ENCODE results near the gene FGD3. TPM values are rescaled to one million over a fixed set of nuclear protein-coding genes. Genes with fewer than 3 reads are reported as not detected.
"Not testable (repeated sequence)": the region's sequence is repeated elsewhere in the genome, so short reads cannot be mapped to it uniquely, and the experiment has no call there.

FGD3 gene
- total RNA-seq, 2 donors from 2014 or later, result 6.2 to 11.0 TPM

- Histone ChIP-seq H3K36me3 (no peaks in the 10 kb centered on the region), H3K4me1 (replicated peaks) (no peaks in the 10 kb centered on the region), H3K27me3 (replicated peaks; ENCODE audit: insufficient read depth) (no peaks in the 10 kb centered on the region), H3K27ac (no peak overlapping the region), H3K9me3 (no peaks in the 10 kb centered on the region), H3K4me3 (no peak overlapping the region)
- DNase-seq (ENCODE audit: low spot score), result no peak
- TF ChIP-seq POLR2AphosphoS5 (IDR thresholded peaks at IDR 0.05) (no peak), POLR2A (IDR thresholded peaks at IDR 0.05) (no peak), CTCF (IDR thresholded peaks at IDR 0.05) (no peak)
- intact Hi-C loops (cut with DNase I), result no loop called here
- WGBS, result 88% methylated on average over 8 of the region's 8 CpGs
Measured at GRCh38 chr9:93011114-93011513, 63.8 kb downstream of the FGD3 start.

GRCh38 chr9:93012963-93013855 is 65.9 kb downstream of the FGD3 start:
- 96% methylated on average over 14 of the region's 14 CpGs for WGBS
- intact Hi-C loops (cut with DNase I), result no loop called here
- DNase-seq (ENCODE audit: low spot score), result no peak
- Histone ChIP-seq H3K27me3 (replicated peaks; ENCODE audit: insufficient read depth) (no peaks in the 10 kb centered on the region), H3K36me3 (no peaks in the 10 kb centered on the region), H3K4me3 (no peak overlapping the region), H3K27ac (no peak overlapping the region), H3K4me1 (replicated peaks) (no peaks in the 10 kb centered on the region), H3K9me3 (no peaks in the 10 kb centered on the region)
- TF ChIP-seq CTCF (IDR thresholded peaks at IDR 0.05), result no peak
- TF ChIP-seq POLR2A (IDR thresholded peaks at IDR 0.05), result no peak
- TF ChIP-seq POLR2AphosphoS5 (IDR thresholded peaks at IDR 0.05), result no peak

DNA sequence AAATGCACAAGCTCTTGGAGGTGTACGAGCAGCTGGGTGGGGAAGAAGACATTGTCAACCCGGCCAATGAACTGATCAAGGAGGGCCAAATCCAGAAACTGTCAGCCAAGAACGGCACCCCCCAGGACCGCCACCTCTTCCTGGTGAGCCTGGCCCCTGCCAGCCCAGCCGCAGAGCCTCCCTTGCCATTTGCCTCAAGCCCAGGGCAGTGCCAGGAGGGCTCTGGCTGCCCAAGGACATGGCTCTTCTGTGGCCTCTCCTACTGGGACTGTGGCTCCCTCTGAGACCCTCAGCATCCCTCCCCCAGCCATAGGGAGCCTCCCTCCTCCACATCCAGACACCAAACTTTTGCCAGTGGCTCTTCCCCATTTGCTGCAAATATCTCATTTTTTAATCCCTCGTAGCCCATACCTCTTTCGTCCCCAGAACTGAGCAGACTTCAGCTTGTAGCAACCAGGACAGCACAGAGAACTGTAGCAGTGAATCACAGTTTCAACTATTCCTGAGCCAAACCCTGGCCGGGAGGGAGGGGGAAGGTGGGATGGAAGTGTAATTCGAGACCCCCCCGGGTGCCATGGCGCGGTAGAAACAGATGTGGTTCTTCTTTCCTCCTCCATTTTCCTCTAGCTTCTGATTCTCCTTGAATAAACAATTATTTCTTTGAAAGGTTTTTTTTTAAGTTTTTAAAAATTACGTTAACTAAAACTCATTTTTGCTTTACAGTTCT is 66.7 kb downstream of the FGD3 start:
- no peaks in the 10 kb centered on the region for H3K4me1 ChIP-seq (replicated peaks)
- intact Hi-C loops (cut with DNase I), result no loop called here

DNA sequence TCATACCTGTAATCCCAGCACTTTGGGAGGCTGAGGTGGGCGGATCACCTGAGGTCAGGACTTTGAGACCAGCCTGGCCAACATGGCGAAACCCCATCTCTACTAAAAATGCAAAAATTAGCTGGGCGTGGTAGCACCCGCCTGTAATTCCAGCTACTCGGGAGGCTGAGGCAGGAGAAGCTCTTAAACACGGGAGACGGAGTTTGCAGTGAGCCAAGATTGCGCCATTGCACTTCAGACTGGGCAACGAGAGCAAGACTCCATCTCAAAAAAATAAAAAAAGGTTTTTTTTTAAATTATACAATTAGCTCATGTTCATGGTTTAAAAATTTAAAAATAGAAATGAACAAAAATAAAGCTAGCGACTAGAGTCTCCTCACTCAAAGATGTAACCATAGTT is 67.9 kb downstream of the FGD3 start:
- DNase-seq (ENCODE audit: low spot score); H3K36me3 ChIP-seq; H3K27ac ChIP-seq; H3K4me3 ChIP-seq; H3K27me3 ChIP-seq (replicated peaks; ENCODE audit: insufficient read depth); H3K9me3 ChIP-seq; H3K4me1 ChIP-seq (replicated peaks); intact Hi-C loops (cut with DNase I): not testable (repeated sequence)
- WGBS, result 86% methylated on average over 10 of the region's 10 CpGs

More for the DNA sequence above, 66.7 kb downstream of the FGD3 start:
- H3K4me3 ChIP-seq, result no peak overlapping the region
- TF ChIP-seq POLR2AphosphoS5 (IDR thresholded peaks at IDR 0.05) (no peak), CTCF (IDR thresholded peaks at IDR 0.05) (no peak), POLR2A (IDR thresholded peaks at IDR 0.05) (no peak)
- no peak for DNase-seq (ENCODE audit: low spot score)
- H3K9me3 ChIP-seq, result no peaks in the 10 kb centered on the region
- 74% methylated on average over 13 of the region's 13 CpGs for WGBS
- H3K27me3 ChIP-seq (replicated peaks; ENCODE audit: insufficient read depth), result no peaks in the 10 kb centered on the region
- H3K27ac ChIP-seq, result no peak overlapping the region
- no peaks in the 10 kb centered on the region for H3K36me3 ChIP-seq

GRCh38 chr9:93017621-93018020 is 70.3 kb downstream of the FGD3 start:
- no peaks in the 10 kb centered on the region for H3K9me3 ChIP-seq
- no peaks in the 10 kb centered on the region for H3K36me3 ChIP-seq
- H3K27ac ChIP-seq, result no peak overlapping the region
- intact Hi-C loops (cut with DNase I), result no loop called here
- H3K4me3 ChIP-seq, result no peak overlapping the region
- no peak for DNase-seq (ENCODE audit: low spot score)
- no peaks in the 10 kb centered on the region for H3K4me1 ChIP-seq (replicated peaks)
- no peaks in the 10 kb centered on the region for H3K27me3 ChIP-seq (replicated peaks; ENCODE audit: insufficient read depth)
- TF ChIP-seq CTCF (IDR thresholded peaks at IDR 0.05) (no peak), POLR2A (IDR thresholded peaks at IDR 0.05) (no peak), POLR2AphosphoS5 (IDR thresholded peaks at IDR 0.05) (no peak)
- 94% methylated on average over 9 of the region's 9 CpGs for whole genome bisulfite sequencing
